GM12864 (cell line): ENCODE measurements around the gene PLCB3.
A peak's percentile ranks its signal among the peaks of the same experiment; 100 is the strongest.

Source experiments
- DNase-seq: peaks from one replicate; pipeline ENCODE4 v3.0.0-alpha.2; 2011; ENCODE audit warnings: low read depth
- H3K4me3 ChIP-seq: 2 replicates; pipeline ENCODE4 v1.5.1; 2011; ENCODE audit warnings: mild to moderate bottlenecking, low read depth, low read length, control low read depth
- TF ChIP-seq, protein P1 (sequence below): IDR thresholded peaks from 2 replicates; pipeline ENCODE4 v1.5.1; 2011; ENCODE audit warnings: low read depth, mild to moderate bottlenecking, moderate library complexity, low read length, control low read depth, inconsistent platforms; ENCODE audit errors: missing control alignments

PLCB3 gene

DNA sequence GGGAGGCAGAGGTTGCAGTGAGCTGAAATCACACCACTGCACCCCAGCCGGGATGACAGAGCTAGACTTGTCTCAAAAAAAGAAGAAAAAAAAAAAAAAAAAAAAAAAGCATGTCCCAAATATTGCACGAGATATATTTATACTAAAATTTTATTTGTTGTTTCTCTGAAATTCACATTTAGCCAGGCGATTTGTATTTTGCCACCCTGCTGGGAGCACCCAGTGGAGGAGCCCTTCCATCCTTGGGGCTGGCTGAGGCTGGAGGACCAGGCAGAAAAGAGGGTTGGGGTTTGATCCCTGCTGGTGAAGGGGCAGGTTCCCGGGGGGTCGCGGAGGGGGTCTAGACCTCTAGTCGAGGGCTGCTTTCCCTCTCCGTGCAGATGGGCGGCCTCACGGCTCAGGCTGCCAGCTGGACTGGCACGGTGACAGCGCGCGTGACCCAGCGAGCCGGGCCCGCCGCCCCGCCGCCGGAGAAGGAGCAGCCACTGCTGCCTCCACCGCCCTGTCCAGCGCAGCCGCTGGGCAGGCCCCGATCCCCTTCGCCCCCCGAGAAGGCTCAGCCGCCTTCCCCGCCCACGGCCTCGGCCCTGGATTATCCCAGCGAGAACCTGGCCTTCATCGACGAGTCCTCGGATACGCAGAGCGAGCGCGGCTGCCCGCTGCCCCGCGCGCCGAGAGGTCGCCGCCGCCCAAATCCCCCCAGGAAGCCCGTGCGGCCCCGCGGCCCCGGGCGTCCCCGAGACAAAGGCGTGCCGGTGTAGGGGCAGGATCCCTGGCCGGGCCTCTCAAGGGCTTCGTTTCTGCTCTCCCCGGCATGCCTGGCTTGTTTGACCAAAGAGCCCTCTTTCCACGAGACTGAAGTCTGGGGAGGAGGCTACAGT, 47.9 kb downstream of the PLCB3 start:
- TF ChIP-seq, protein P1, sequence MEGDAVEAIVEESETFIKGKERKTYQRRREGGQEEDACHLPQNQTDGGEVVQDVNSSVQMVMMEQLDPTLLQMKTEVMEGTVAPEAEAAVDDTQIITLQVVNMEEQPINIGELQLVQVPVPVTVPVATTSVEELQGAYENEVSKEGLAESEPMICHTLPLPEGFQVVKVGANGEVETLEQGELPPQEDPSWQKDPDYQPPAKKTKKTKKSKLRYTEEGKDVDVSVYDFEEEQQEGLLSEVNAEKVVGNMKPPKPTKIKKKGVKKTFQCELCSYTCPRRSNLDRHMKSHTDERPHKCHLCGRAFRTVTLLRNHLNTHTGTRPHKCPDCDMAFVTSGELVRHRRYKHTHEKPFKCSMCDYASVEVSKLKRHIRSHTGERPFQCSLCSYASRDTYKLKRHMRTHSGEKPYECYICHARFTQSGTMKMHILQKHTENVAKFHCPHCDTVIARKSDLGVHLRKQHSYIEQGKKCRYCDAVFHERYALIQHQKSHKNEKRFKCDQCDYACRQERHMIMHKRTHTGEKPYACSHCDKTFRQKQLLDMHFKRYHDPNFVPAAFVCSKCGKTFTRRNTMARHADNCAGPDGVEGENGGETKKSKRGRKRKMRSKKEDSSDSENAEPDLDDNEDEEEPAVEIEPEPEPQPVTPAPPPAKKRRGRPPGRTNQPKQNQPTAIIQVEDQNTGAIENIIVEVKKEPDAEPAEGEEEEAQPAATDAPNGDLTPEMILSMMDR, result no peak
- H3K4me3 ChIP-seq, result no peak overlapping the region
- no peak for DNase-seq

DNA sequence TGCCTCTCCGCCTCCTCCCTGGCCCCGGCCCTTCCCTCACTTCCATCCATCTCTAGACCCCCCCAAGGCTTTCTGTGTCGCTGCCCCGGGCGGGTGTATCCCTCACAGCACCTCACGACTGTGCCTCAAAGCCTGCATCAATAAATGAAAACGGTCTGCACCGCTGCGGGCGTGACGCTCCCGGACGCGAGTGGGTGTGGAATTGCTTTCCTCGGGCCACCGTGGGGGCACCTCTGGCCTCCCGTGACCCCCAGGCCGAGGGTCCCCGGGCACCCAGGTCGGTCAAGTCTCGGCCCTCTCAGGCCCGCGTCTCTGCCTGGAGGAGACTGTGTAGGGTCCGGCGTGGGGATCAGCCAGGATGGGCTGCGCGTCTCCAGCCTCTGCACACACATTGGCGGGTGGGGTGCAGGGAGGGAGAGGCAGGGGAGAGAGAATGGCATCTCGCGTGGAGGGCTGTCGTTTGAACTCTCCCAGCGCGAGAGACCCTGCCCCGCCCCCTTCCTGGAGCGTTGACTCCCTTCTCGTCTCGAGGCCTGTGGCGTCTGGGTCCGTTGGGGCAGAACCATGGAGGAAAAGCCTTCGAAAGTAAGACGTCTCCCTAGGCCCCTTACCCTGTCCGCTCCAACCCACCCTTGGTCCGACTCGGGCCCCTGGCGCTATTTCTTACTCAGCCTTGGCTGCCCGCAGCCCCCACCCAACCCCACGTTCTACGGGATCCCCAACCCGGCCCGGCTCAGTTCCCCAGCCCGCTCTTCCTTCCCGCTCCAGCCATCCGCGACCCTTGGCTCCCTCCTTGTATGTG, 48.7 kb downstream of the PLCB3 start, which contains the start of gene CATSPERZ:
Gene CATSPERZ, plus strand, starts transcription at position 512 of the 802 bp plus-strand sequence. Its CDS starts 53 bp downstream, at position 565.
- TF ChIP-seq, protein P1, result no peak
- DNase-seq, result no peak
- H3K4me3 ChIP-seq, result peak within 1 kb of the TSS; percentile 22

DNA sequence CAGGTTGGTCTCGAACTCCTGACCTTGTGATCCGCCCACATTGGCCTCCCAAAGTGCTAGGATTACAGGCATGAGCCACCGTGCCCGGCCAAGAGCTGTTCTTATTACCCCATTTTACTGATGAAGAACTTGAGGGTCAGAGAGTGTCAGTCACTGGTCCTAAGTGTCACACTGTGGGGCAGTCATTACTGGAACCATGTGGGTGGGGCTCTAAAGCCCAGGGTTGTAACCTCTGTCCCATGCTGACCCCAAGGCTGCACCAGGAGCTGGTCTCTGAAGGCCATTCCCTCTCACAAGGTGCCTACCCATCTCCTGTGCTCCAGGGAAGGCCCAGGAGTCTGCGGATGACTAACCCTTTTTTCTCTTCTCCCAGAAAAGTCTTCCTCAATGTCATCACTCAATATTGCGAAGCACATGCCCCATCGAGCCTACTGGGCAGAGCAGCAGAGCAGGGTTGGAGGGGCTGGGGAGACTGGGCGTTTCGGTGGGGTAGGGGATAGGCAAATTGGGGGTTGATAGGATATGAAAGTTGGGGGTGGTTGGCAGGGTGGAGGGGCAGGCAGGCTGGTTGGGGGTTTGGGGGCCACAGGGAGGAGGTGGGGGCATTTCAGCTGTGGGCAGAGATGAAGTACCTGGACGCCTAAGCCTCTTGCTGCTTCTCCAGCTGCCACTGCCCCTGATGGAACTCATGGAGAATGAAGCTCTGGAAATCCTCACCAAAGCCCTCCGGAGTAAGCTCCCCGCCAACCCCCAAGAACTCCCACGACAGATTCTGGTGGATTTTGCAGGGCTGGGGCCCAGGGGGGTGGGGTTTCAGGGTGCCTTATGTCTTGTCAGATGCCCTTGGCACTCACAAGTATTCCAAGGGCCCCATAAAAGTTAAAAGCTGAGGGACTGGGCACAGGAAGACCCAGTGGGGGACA, 52.0 kb downstream of the PLCB3 start:
- TF ChIP-seq, protein P1, result no peak
- H3K4me3 ChIP-seq, result peak overlapping the region; percentile 58
- DNase-seq, result no peak

DNA sequence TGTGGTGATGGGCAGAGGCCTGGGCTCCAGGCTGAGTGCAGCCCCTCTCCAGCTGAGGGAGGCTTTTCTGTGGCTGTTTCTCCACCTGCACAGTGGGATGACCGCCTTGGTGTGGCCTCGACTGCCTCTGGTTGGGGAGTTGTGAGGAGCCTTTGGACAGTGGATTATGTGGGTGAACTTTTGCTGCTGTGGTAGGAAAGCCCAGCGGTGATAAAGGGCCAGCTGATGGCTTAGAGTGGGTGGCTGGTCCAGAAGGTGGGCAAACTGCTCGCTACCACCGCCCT, 52.6 kb downstream of the PLCB3 start:
- TF ChIP-seq, protein P1, result no peak
- no peak for DNase-seq
- H3K4me3 ChIP-seq, result peak overlapping the region; percentile 58

DNA sequence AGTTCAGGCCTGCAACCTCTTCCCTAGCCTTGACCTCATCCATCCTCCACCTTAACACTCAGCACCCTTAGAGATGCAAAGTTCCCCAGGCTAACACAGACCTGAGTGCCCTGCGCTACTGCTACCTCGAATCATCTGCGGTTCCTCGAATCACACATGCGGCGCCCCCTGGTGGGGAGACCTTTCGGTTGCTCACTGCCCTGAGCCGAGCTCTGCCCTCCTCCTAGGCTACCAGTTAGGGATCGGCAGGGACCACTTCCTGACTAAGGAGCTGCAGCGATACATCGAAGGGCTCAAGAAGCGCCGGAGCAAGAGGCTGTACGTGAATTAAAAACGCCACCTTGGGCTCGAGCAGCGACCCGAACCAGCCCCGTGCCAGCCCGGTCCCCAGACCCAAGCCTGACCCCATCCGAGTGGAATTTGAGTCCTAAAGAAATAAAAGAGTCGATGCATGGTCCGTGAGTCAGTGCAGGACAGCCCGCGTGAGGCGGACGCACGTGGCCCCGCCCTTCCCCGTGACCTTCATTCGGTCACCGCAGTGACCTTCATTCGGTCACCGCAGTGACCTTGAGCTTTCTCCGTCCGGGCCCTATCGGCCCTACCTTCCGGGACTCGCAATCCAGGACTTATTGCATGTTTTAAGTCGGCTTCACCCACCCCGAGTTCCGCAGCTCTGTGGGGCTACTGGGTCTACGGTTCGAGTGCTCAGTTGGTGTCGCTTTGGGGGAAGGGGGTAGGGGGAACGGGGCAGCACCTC, 53.2 kb downstream of the PLCB3 start:
- peak; percentile 85 for DNase-seq
- H3K4me3 ChIP-seq, result peak overlapping the region; percentile 58

More for the DNA sequence above, 53.2 kb downstream of the PLCB3 start:
- TF ChIP-seq, protein P1, result peak; percentile 91
